CD4-positive, CD25-positive, alpha-beta regulatory T cell (primary cell): Measurements from ENCODE around the gene SLC2A11. TPM values are rescaled to one million over a fixed set of nuclear protein-coding genes. Genes with fewer than 3 reads are reported as not detected.

Source experiments
- ATAC-seq, 2 donors: fragments of 150-1000 bp; cut with Tn5 transposase; one replicate each; pipeline ENCODE4 v1.10.0; 2021; ENCODE audit warnings: low read depth in 2 of 2, moderate number of reproducible peaks in 2 of 2, moderate library complexity in 1 of 2
- DNase-seq, 3 donors: peaks; one replicate each; pipeline versions ENCODE4 v3.0.0 to v3.0.0-alpha.2; 2012 to 2022; ENCODE audit warnings: mixed read lengths in 1 of 3
- H3K27ac ChIP-seq: one replicate; pipeline ENCODE4 v1.7.0; 2013; ENCODE audit warnings: mild to moderate bottlenecking, low read length; ENCODE audit not compliant: insufficient read depth, poor library complexity, severe bottlenecking
- H3K27me3 ChIP-seq: one replicate; pipeline ENCODE4 v1.7.0; 2013; ENCODE audit warnings: low read length; ENCODE audit not compliant: control insufficient read depth, insufficient read depth
- H3K36me3 ChIP-seq: one replicate; pipeline ENCODE4 v1.7.0; 2013; ENCODE audit warnings: mild to moderate bottlenecking, low read length, moderate library complexity; ENCODE audit not compliant: control insufficient read depth, insufficient read depth
- H3K4me1 ChIP-seq: 2 replicates; pipeline ENCODE4 v1.7.0; 2013; ENCODE audit warnings: mild to moderate bottlenecking, low read length; ENCODE audit not compliant: insufficient read depth, control insufficient read depth, poor library complexity, severe bottlenecking
- H3K4me3 ChIP-seq: one replicate; pipeline ENCODE4 v1.7.0; 2013; ENCODE audit warnings: low read depth, mild to moderate bottlenecking, low read length, moderate library complexity
- H3K9me3 ChIP-seq, 2 experiments: 1 replicate in 1 of 2; 2 replicates in 1 of 2; pipeline ENCODE4 v1.7.0; 2013; ENCODE audit warnings: low read length in 2 of 2, mild to moderate bottlenecking in 1 of 2, moderate library complexity in 1 of 2; ENCODE audit not compliant: control insufficient read depth in 2 of 2
- H3K27ac Mint-ChIP-seq, 3 donors: one replicate each; pipeline ENCODE4 v1.8.0; 2020 to 2022; ENCODE audit warnings: mild to moderate bottlenecking in 3 of 3, mixed read lengths in 3 of 3, moderate library complexity in 2 of 3
- H3K27me3 Mint-ChIP-seq: one replicate; pipeline ENCODE4 v1.8.0; 2022; ENCODE audit warnings: mild to moderate bottlenecking, mixed read lengths
- H3K36me3 Mint-ChIP-seq: one replicate; pipeline ENCODE4 v1.8.0; 2020; ENCODE audit warnings: mixed read lengths
- H3K4me1 Mint-ChIP-seq, 4 donors: one replicate each; pipeline ENCODE4 v1.8.0; 2020 to 2022; ENCODE audit warnings: mixed read lengths in 4 of 4, mild to moderate bottlenecking in 1 of 4
- H3K4me3 Mint-ChIP-seq, 4 donors: one replicate each; pipeline ENCODE4 v1.8.0; 2020 to 2022; ENCODE audit warnings: mild to moderate bottlenecking in 4 of 4, mixed read lengths in 4 of 4, moderate library complexity in 3 of 4
- H3K9me3 Mint-ChIP-seq, 7 donors: one replicate each; pipeline ENCODE4 v1.8.0; 2020 to 2022; ENCODE audit warnings: mixed read lengths in 7 of 7, mild to moderate bottlenecking in 3 of 7, moderate library complexity in 2 of 7
- polyA plus RNA-seq, 4 donors: library from polyadenylated mRNA; unstranded; fragments of 300-500 nt; fragmentation: Illumina TruSeq; gene quantifications; one replicate each; pipeline ENCODE4 v1.2.3, GENCODE V29; 2021
- total RNA-seq: library from RNA; stranded (reverse); gene quantifications from one replicate; pipeline ENCODE4 v1.2.3, GENCODE V29; 2022

Gene SLC2A11
- total and polyA plus RNA-seq, 5 donors from 2014 or later: 2.5 to 8.6 (median 4.2) TPM

DNA sequence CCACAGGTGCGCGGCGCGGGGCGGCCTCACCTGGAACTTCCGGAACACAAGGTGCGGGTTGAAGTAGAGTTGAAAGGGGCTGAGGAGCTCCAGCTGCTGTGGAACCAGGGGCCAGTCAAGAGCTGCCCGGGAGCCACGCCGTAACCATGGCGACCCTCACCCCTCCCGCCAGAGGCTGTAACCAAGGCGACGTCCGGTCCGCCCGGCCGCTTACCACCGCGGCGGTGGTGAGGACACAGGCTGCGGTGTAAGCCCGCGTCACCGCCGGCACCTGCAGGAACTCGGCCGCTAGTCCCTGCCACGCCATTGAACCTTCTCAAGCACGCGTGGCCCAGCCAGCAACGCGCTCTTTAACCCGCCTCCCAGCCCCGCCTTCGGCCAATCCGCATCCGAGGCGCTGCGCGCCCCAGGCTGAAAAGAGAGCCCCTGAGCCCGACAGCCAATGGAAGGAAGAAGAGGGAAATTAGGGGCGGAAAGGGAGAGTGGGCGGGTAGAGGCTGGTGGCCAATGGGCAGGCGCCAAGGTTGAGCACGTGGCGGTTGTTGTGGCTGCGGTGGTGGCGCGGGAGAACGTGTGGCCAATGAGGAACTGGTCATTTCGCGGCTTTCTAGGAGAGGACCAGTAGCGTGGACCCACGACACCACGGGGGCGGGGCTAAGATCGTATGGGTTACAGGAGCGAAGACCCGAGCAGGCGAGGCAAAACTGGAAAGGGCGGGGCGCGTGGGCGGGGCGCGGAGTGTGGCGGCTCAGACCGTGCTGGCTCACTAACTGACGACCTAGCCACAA is 18.8 kb upstream of the SLC2A11 start, which contains the start of gene DERL3:
Gene DERL3 (minus strand): TSS at position 326 of the 788 bp plus-strand sequence. CDS start 19 bp downstream, at position 307.
- H3K9me3 ChIP-seq: no peaks in the 10 kb centered on the region
- peaks cover 7% of the 10 kb centered on the region for H3K36me3 ChIP-seq
- peaks cover 0 to 2% (median 0%) of the 10 kb centered on the region in 7 donors for H3K9me3 Mint-ChIP-seq
- H3K4me1 Mint-ChIP-seq: peaks cover 0 to 21% (median 8%) of the 10 kb centered on the region in 4 donors
- DNase-seq (peak; percentile 93 to 99 (median 94)), ATAC-seq (peak; percentile 89)
- H3K27me3 Mint-ChIP-seq: peaks cover 6% of the 10 kb centered on the region
- peaks cover 16% of the 10 kb centered on the region for H3K4me1 ChIP-seq
- H3K27ac ChIP-seq: peak within 1 kb of the TSS; percentile 41
- no peaks in the 10 kb centered on the region for H3K27me3 ChIP-seq
- H3K27ac Mint-ChIP-seq: peak within 1 kb of the TSS; percentile 76 to 98 (median 96)
- H3K36me3 Mint-ChIP-seq: peaks cover 4% of the 10 kb centered on the region
- H3K4me3 ChIP-seq: peak within 1 kb of the TSS; percentile 26
- H3K4me3 Mint-ChIP-seq: peak within 1 kb of the TSS; percentile 73 to 94 (median 92)

DNA sequence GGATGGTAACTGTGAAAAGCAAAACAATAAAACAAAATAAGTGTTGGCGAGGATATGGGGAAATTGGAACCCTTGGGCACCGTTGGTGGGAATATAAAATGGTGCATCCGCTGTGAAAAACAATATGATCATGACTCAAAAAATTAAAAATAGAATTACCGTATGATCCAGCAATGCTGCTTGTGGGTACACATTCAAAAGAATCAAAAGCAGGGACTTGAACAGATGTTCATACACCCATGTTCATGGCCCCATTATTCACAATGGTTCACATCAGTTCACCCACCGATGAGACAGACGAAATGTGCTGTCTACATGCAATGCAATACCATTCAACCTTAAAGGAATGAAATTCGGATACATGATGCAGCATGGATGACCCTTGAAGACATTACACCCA is 17.6 kb upstream of the SLC2A11 start:
- no peak for ATAC-seq
- H3K36me3 ChIP-seq: no peaks in the 10 kb centered on the region
- H3K4me3 Mint-ChIP-seq: peak overlapping the region in 2 of 4 donors; percentile 29 to 58
- peaks cover 0 to 21% (median 8%) of the 10 kb centered on the region in 4 donors for H3K4me1 Mint-ChIP-seq
- H3K27me3 ChIP-seq: no peaks in the 10 kb centered on the region
- no peak for DNase-seq
- peaks cover 16% of the 10 kb centered on the region for H3K4me1 ChIP-seq
- H3K9me3 Mint-ChIP-seq: peaks cover 0 to 2% (median 0%) of the 10 kb centered on the region in 7 donors
- no peak overlapping the region for H3K27ac ChIP-seq
- H3K36me3 Mint-ChIP-seq: peaks cover 4% of the 10 kb centered on the region
- H3K4me3 ChIP-seq: no peak overlapping the region
- H3K9me3 ChIP-seq: no peaks in the 10 kb centered on the region
- H3K27ac Mint-ChIP-seq: no peak overlapping the region
- H3K27me3 Mint-ChIP-seq: peaks cover 6% of the 10 kb centered on the region

DNA sequence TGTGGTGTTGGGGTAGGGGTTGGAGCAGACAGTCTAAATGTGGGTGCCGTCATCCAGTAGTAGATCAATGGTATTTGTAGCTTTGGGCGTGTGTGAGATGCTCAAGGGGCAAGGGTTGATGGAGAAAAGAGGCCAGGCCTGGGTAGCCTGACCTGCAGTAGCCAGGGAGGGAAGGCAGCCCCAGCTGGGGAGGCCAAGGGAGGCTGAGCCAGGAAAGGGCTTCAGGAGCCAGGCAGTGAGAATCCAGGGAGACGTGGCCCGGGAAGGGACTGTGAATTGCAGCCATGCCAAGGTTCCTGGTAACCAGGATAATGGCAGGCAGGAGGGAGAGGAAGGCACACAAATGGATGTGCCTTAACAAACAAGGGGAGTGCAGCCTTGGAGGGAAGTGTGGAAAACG is 16.4 kb upstream of the SLC2A11 start:
- H3K36me3 Mint-ChIP-seq: no peaks in the 10 kb centered on the region
- Histone ChIP-seq H3K36me3 (no peaks in the 10 kb centered on the region), H3K27me3 (no peaks in the 10 kb centered on the region), H3K4me1 (peaks cover 16% of the 10 kb centered on the region), H3K27ac (no peak overlapping the region), H3K9me3 (no peaks in the 10 kb centered on the region), H3K4me3 (no peak overlapping the region)
- H3K27ac Mint-ChIP-seq: peak overlapping the region in 1 of 3 donors; percentile 15
- DNase-seq: no peak
- H3K4me1 Mint-ChIP-seq: peaks cover 0 to 21% (median 8%) of the 10 kb centered on the region in 4 donors
- no peak for ATAC-seq
- peaks cover 0 to 2% (median 0%) of the 10 kb centered on the region in 7 donors for H3K9me3 Mint-ChIP-seq
- H3K27me3 Mint-ChIP-seq: peaks cover 6% of the 10 kb centered on the region
- H3K4me3 Mint-ChIP-seq: no peak overlapping the region

DNA sequence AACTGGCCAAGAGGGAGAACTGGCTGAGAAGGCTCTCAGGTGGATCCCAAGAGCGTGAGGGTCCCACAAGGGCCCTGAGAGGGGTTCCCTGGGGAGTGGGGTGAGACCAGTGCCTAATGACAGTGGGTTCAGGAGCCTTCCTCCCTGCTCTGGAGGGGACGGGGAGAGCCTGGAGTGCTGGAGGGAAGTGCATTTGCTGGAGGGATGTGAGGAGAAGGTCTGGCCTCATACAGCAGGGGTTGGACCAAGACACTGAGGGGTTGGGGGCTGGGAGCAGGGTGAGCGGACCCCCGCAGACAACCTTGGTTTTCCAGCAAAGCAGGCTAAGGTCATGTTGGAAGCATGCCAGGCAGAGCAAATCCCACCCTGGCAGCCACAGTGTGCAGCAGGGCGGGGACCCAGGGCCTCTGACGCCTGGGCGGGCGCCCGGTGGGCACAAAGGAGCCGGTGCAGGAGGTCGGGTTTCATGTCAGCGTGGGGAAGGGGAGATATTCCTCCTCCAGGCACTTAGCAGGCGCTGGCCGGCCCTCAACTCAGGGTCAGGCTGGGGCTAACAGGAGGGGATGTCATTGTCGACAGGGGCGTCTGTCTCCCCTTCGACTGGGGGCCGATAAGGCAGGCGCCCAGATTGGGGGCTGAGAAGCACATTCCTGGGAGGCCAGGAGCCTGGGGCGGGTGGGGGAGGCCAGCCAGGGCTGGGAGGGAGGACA is 15.8 kb upstream of the SLC2A11 start:
- ATAC-seq: no peak

DNA sequence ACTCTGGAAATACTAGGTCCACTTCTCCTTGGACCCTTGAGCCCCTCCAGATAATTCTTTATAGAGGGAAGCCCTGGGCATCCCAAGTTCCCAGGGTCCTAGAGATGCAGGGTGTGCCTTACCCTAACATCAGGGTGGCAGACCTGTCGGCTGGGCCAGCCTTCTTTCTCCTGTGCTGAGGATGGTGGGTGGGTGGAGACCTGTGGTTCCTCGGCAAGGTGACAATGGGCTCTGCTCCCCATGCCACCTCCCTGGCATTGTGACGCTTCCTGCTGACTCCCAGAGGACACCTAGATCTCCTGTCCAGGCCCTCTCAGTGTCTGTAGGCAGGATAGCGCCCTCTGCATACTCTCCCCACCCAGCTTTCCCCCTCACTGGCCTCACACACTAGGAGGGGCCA is 15.1 kb upstream of the SLC2A11 start:
- H3K9me3 Mint-ChIP-seq: no peaks in the 10 kb centered on the region
- DNase-seq (no peak), ATAC-seq (no peak)
- peaks cover 0 to 18% (median 8%) of the 10 kb centered on the region in 4 donors for H3K4me1 Mint-ChIP-seq
- peaks cover 16% of the 10 kb centered on the region for H3K4me1 ChIP-seq
- no peaks in the 10 kb centered on the region for H3K27me3 ChIP-seq
- no peaks in the 10 kb centered on the region for H3K36me3 ChIP-seq
- no peak overlapping the region for H3K27ac ChIP-seq
- no peak overlapping the region for H3K27ac Mint-ChIP-seq
- H3K4me3 Mint-ChIP-seq: peak overlapping the region in 1 of 4 donors; percentile 11
- H3K9me3 ChIP-seq: no peaks in the 10 kb centered on the region
- H3K4me3 ChIP-seq: no peak overlapping the region
- peaks cover 6% of the 10 kb centered on the region for H3K27me3 Mint-ChIP-seq
- H3K36me3 Mint-ChIP-seq: no peaks in the 10 kb centered on the region

More for the DNA sequence above, 15.8 kb upstream of the SLC2A11 start:
- H3K27me3 Mint-ChIP-seq: peaks cover 6% of the 10 kb centered on the region
- Histone ChIP-seq H3K36me3 (no peaks in the 10 kb centered on the region), H3K27me3 (no peaks in the 10 kb centered on the region), H3K4me3 (no peak overlapping the region), H3K27ac (no peak overlapping the region), H3K9me3 (no peaks in the 10 kb centered on the region), H3K4me1 (peaks cover 16% of the 10 kb centered on the region)
- no peak overlapping the region for H3K4me3 Mint-ChIP-seq
- H3K36me3 Mint-ChIP-seq: no peaks in the 10 kb centered on the region
- no peak for DNase-seq
- H3K4me1 Mint-ChIP-seq: peaks cover 0 to 21% (median 8%) of the 10 kb centered on the region in 4 donors
- no peak overlapping the region for H3K27ac Mint-ChIP-seq
- no peaks in the 10 kb centered on the region for H3K9me3 Mint-ChIP-seq

DNA sequence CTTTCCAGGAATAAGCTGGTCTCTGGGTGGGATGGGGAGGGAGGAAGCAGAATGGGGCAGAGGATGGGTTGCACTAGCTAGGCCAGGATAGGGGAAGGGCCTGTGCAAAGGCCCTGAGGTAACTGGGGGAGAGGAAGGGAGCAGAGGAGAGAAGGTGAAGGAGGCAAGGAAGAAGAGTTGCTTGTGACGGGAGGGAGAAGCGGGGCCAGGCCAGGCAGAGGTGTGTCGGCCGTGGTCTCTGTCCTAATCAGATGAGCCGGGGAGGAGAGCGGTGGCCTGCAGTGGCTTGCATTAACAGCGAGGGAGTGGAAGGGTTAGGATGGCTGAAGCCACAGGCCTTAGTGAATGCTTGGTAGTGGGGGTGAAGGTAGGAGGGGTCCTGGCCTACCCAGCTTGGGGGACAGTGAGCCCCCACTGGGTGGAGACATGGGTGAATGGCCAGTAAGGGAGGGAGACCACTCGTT is 12.9 kb upstream of the SLC2A11 start:
- Histone ChIP-seq H3K9me3 (no peaks in the 10 kb centered on the region), H3K27me3 (no peaks in the 10 kb centered on the region), H3K27ac (no peak overlapping the region), H3K36me3 (no peaks in the 10 kb centered on the region), H3K4me3 (no peak overlapping the region), H3K4me1 (peaks cover 6% of the 10 kb centered on the region)
- H3K36me3 Mint-ChIP-seq: no peaks in the 10 kb centered on the region
- H3K27me3 Mint-ChIP-seq: peaks cover 6% of the 10 kb centered on the region
- H3K9me3 Mint-ChIP-seq: no peaks in the 10 kb centered on the region
- no peak overlapping the region for H3K4me3 Mint-ChIP-seq
- ATAC-seq: no peak
- peak overlapping the region in 1 of 3 donors; percentile 80 for H3K27ac Mint-ChIP-seq
- DNase-seq: no peak
- peaks cover 0 to 1% (median 0%) of the 10 kb centered on the region in 4 donors for H3K4me1 Mint-ChIP-seq

DNA sequence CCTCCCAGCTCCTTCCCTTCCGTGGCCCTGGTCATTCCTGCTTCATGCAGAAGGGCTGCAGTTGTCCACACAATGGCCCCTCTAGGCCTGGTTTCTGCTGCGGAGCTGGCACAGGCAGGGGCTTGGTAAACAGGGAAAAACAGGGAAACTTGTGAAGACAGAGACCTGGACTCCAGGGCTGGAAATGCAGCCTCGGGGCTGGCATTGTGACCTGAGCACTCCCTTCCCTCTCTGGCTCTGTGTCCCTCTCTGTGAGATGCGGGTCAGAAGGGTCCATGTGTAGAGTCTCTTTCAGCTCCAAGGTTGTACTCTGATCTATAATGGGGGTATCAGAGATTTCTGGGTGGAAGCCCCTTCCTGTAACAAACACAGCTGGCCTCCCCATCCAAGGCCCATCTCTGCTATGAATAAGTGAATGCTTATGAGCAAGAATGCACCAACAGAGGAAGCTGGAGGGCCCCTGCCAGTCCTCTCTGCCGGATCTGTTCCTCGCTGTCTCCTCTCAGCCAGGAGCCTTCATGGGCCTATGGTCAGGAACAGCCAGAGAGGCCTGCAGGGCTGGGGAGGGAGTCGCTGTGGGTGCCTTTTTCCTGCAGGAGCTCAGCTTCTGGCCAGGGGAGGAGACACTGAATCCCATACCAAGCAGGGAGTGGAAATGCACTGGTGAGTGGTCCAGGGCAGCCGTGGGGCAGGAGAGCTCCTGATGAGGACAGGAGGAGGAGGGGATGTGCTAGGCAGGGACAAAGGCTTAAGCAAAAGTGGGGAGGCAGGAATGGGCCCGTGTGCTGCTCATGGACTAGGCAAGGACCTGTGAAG is 12.2 kb upstream of the SLC2A11 start:
- no peaks in the 10 kb centered on the region for H3K36me3 Mint-ChIP-seq
- ATAC-seq (no peak), DNase-seq (no peak)
- Histone ChIP-seq H3K27me3 (no peaks in the 10 kb centered on the region), H3K27ac (no peak overlapping the region), H3K4me1 (peaks cover 6% of the 10 kb centered on the region), H3K4me3 (no peak overlapping the region), H3K36me3 (no peaks in the 10 kb centered on the region), H3K9me3 (no peaks in the 10 kb centered on the region)
- H3K4me1 Mint-ChIP-seq: peaks cover 0 to 3% (median 0%) of the 10 kb centered on the region in 4 donors
- peak overlapping the region in 1 of 3 donors; percentile 71 for H3K27ac Mint-ChIP-seq
- peak overlapping the region in 1 of 4 donors; percentile 36 for H3K4me3 Mint-ChIP-seq
- peaks cover 10% of the 10 kb centered on the region for H3K27me3 Mint-ChIP-seq
- H3K9me3 Mint-ChIP-seq: no peaks in the 10 kb centered on the region
